Spleen (tissue), 11 donors: ENCODE measurements around the gene VSNL1. TPM values are rescaled to one million over a fixed set of nuclear protein-coding genes. Genes with fewer than 3 reads are reported as not detected.

Experiments
- DNase-seq: peaks from one replicate; pipeline ENCODE4 v3.0.0-alpha.2; 2020
- H3K27ac ChIP-seq, 8 donors: fragments of 200-600 bp; sonication (generic) in 7 of 8; 1 replicate in 4 of 8; 2 replicates in 4 of 8; pipeline versions ENCODE4 v1.5.0 to v1.8.0; 2016 to 2021; ENCODE audit warnings: inconsistent platforms in 4 of 8, mild to moderate bottlenecking in 4 of 8, moderate library complexity in 1 of 8
- H3K27me3 ChIP-seq, 7 donors: fragments of 200-600 bp; sonication (generic) in 6 of 7; replicated peaks in 1 of 7; 1 replicate in 4 of 7; 2 replicates in 3 of 7; pipeline versions ENCODE4 v1.5.0 to v1.8.0; 2016 to 2021; ENCODE audit warnings: inconsistent platforms in 3 of 7, mild to moderate bottlenecking in 1 of 7
- H3K36me3 ChIP-seq, 6 donors: fragments of 200-600 bp; sonication (generic) in 5 of 6; 1 replicate in 4 of 6; 2 replicates in 2 of 6; pipeline versions ENCODE4 v1.5.0 to v1.8.0; 2016 to 2021; ENCODE audit warnings: inconsistent platforms in 2 of 6
- H3K4me1 ChIP-seq, 6 donors: fragments of 200-600 bp; sonication (generic) in 5 of 6; 1 replicate in 3 of 6; 2 replicates in 3 of 6; pipeline versions ENCODE4 v1.5.0 to v1.8.0; 2016 to 2021; ENCODE audit warnings: inconsistent platforms in 3 of 6
- H3K4me3 ChIP-seq, 8 donors: fragments of 200-600 bp; sonication (generic) in 7 of 8; 1 replicate in 4 of 8; 2 replicates in 4 of 8; pipeline versions ENCODE4 v1.5.0 to v1.8.0; 2016 to 2021; ENCODE audit warnings: inconsistent platforms in 4 of 8, mild to moderate bottlenecking in 4 of 8, moderate library complexity in 2 of 8
- H3K9me3 ChIP-seq, 8 donors: fragments of 200-600 bp; sonication (generic) in 7 of 8; 1 replicate in 4 of 8; 2 replicates in 4 of 8; pipeline versions ENCODE4 v1.5.0 to v1.8.0; 2016 to 2021; ENCODE audit warnings: inconsistent platforms in 4 of 8
- CTCF ChIP-seq, 11 experiments: fragments of 200-600 bp in 7 of 11; fragments of 450-650 bp in 4 of 11; sonication (generic) in 4 of 11; IDR thresholded peaks in 8 of 11; conservative IDR thresholded peaks in 3 of 11; 1 replicate in 7 of 11; 2 replicates in 4 of 11; pipeline versions ENCODE4 v1.4.0 to v1.8.0; 2016 to 2021; ENCODE audit warnings: antibody characterized with exemption in 11 of 11, inconsistent platforms in 4 of 11, mild to moderate bottlenecking in 1 of 11
- POLR2A ChIP-seq, 3 donors: fragments of 450-650 bp; IDR thresholded peaks; one replicate each; pipeline ENCODE4 v1.5.1; 2017; ENCODE audit warnings: antibody characterized with exemption in 3 of 3, mild to moderate bottlenecking in 1 of 3
- POLR2AphosphoS5 ChIP-seq, 3 donors: sonication (generic); formaldehyde crosslinking; IDR thresholded peaks; one replicate each; pipeline ENCODE4 v1.5.1; 2017; ENCODE audit warnings: antibody characterized with exemption in 3 of 3
- WGBS, 5 donors: extraction: QIAGEN DNeasy Blood & Tissue Kit in 3 of 5; methylation state at CpG; one replicate each; pipeline versions ENCODE4 v1.1.5 to v1.1.7; 2013 to 2018; 5-methylcytosine and 5-hydroxymethylcytosine counted together
- intact Hi-C: fragments of 100-400 bp; cut with DNase I; formaldehyde crosslinking; loops from one replicate; pipeline ENCODE4 v1.15.0; 2023; ENCODE audit warnings: low total_unique reads
- polyA plus RNA-seq, 3 donors: library from polyadenylated mRNA; stranded (reverse); fragments of 200-250 nt; gene quantifications; one replicate each; pipeline ENCODE4 v1.2.1, GENCODE V29; 2013
- total RNA-seq, 7 donors: library from RNA; depleted of rRNA in 3 of 7; stranded (reverse); fragments of >200 nt in 3 of 7; fragmentation: NEBNext Ultra II Directional in 4 of 7; extraction: Animal tissue kit (Norgen Biotek cat#: 25700) in 4 of 7; gene quantifications; one replicate each; pipeline versions ENCODE4 v1.1.0 to v1.2.1, GENCODE V29; 2016 to 2021
- donor health status: healthy with polysubstance abuse.
- donor health status: DM: no; HTN: no; CAD: no; lungs with moderate emphysema.
- donor health status: DM: no; HTN: no; CAD: no.
- donor health status: Bipolar disorder and iron deficiency.
- donor health status: healthy.
- donor health status: DM: no; HTN: no; CAD: no.
- donor health status: DM: yes; HTN: yes; CAD: no.

The VSNL1 gene
- total and polyA plus RNA-seq, 10 donors, result 0.06 to 0.16 TPM; not detected in 8

GRCh38 chr2:17573804-17574175 lies 33.3 kb downstream of the VSNL1 start:
- Histone ChIP-seq H3K4me1 (no peaks in the 10 kb centered on the region), H3K4me3 (no peak overlapping the region), H3K9me3 (no peaks in the 10 kb centered on the region), H3K27me3 (no peaks in the 10 kb centered on the region), H3K36me3 (no peaks in the 10 kb centered on the region), H3K27ac (no peak overlapping the region)
- TF ChIP-seq POLR2AphosphoS5 (IDR thresholded peaks at IDR 0.05) (no peak), CTCF (IDR thresholded peaks at IDR 0.05 in 8 of 11, conservative IDR thresholded peaks at IDR 0.05 in 3 of 11) (no peak), POLR2A (IDR thresholded peaks at IDR 0.05) (no peak)
- intact Hi-C loops, result no loop called here
- 69 to 87% (median 75%) methylated on average over 3 of the region's 3 CpGs for WGBS, 5 donors
- DNase-seq, result no peak

DNA sequence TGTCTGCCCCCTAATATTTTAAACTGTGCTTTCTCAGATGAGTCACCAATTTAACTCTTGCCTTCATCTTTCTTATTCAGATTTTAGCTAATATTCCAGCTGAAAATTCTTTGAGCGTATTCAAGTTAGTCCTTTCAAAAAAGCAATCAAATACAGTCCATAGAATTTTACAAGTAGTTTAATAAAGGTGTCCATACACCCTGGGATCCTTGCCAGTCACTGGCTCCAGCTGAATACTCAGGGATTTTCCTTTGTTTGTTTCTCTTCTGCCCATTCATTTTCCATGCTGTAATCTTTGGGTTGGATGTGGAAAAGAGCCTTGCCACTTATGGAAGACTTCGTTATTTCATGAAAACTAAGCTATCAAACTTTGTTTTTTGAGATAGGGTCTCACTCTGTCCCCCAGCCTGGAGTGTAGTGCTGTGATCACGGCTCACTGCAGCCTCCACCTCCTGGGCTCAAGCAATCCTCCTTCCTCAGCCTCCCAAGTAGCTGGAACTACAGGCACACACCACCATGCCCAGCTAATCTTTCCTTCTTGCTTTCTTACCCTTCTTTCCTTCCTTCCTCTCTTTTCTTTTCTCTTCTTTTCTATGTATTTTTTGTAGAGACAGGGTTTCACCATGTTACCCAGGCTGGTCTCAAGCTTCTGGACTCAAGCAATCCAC lies 34.0 kb downstream of the VSNL1 start:
- H3K27ac ChIP-seq, result no peak overlapping the region
- H3K4me1 ChIP-seq, result no peaks in the 10 kb centered on the region
- H3K9me3 ChIP-seq, result no peaks in the 10 kb centered on the region
- WGBS, 5 donors, result 80 to 90% (median 84%) methylated on average over 3 of the region's 3 CpGs
- no peak overlapping the region for H3K4me3 ChIP-seq
- intact Hi-C loops, result no loop called here
- DNase-seq, result no peak
- no peaks in the 10 kb centered on the region for H3K27me3 ChIP-seq
- no peaks in the 10 kb centered on the region for H3K36me3 ChIP-seq
- TF ChIP-seq CTCF (IDR thresholded peaks at IDR 0.05 in 8 of 11, conservative IDR thresholded peaks at IDR 0.05 in 3 of 11), result no peak
- no peak for TF ChIP-seq POLR2AphosphoS5 (IDR thresholded peaks at IDR 0.05)
- TF ChIP-seq POLR2A (IDR thresholded peaks at IDR 0.05), result no peak

DNA sequence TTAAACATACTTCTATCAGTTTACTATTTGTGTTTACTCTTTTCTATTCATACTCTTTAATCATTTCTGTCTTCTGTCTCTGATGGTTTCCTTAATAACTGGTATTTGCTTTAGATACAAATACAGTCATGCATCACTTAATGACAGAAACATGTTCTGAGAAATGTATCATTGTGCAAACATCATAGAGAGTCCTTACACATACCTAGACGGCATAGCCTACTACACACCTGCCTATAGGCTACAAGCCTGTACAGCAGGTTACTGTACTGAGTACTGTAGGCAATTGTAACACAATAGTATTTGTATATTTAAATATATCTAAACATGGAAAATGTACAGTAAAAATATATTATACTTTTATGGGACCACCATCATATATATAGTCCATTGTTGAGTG lies 36.3 kb downstream of the VSNL1 start:
- no peak overlapping the region for H3K4me3 ChIP-seq
- H3K36me3 ChIP-seq, result no peaks in the 10 kb centered on the region
- intact Hi-C loops, result no loop called here
- no peak for DNase-seq
- H3K9me3 ChIP-seq, result no peaks in the 10 kb centered on the region
- no peaks in the 10 kb centered on the region for H3K27me3 ChIP-seq
- TF ChIP-seq CTCF (IDR thresholded peaks at IDR 0.05 in 8 of 11, conservative IDR thresholded peaks at IDR 0.05 in 3 of 11) (no peak), POLR2A (IDR thresholded peaks at IDR 0.05) (no peak), POLR2AphosphoS5 (IDR thresholded peaks at IDR 0.05) (no peak)
- WGBS, 5 donors, result 84 to 100% (median 91%) methylated on average over 1 of the region's 1 CpG
- no peaks in the 10 kb centered on the region for H3K4me1 ChIP-seq
- H3K27ac ChIP-seq, result no peak overlapping the region

- no peaks in the 10 kb centered on the region for H3K27me3 ChIP-seq
- no peak for TF ChIP-seq POLR2A (IDR thresholded peaks at IDR 0.05)
- no peak for TF ChIP-seq POLR2AphosphoS5 (IDR thresholded peaks at IDR 0.05)
- TF ChIP-seq CTCF (IDR thresholded peaks at IDR 0.05 in 8 of 11, conservative IDR thresholded peaks at IDR 0.05 in 3 of 11), result no peak
- H3K4me1 ChIP-seq, result no peaks in the 10 kb centered on the region
- 62 to 71% (median 63%) methylated on average over 5 of the region's 5 CpGs for WGBS, 5 donors
- intact Hi-C loops, result no loop called here
- H3K36me3 ChIP-seq, result no peaks in the 10 kb centered on the region
- DNase-seq, result no peak
- no peak overlapping the region for H3K4me3 ChIP-seq
- no peaks in the 10 kb centered on the region for H3K9me3 ChIP-seq
- H3K27ac ChIP-seq, result no peak overlapping the region
Measured at GRCh38 chr2:17578466-17578928, 38.0 kb downstream of the VSNL1 start.
